ENCODE data around the gene ZNF516. TPM values are rescaled to one million over a fixed set of nuclear protein-coding genes. Genes with fewer than 3 reads are reported as not detected.

ZNF516 gene
- total RNA-seq, 1 experiment from 2014 or later = 22.6 TPM

- H3K4ac ChIP-seq (ENCODE audit: low read depth, low read length) = no peak overlapping the region
- H3K27ac ChIP-seq (ENCODE audit: insufficient read length, low read depth, low read length) = no peak overlapping the region
- H2BK5ac ChIP-seq (ENCODE audit: insufficient read length, low read length) = no peak overlapping the region
- H2BK15ac ChIP-seq (ENCODE audit: low read depth, low read length) = no peak overlapping the region
- H3K18ac ChIP-seq (ENCODE audit: insufficient read length, low read depth, low read length) = no peak overlapping the region
- no peak overlapping the region for H4K91ac ChIP-seq (ENCODE audit: insufficient read length, low read depth, low read length)
- TF ChIP-seq, protein P1, sequence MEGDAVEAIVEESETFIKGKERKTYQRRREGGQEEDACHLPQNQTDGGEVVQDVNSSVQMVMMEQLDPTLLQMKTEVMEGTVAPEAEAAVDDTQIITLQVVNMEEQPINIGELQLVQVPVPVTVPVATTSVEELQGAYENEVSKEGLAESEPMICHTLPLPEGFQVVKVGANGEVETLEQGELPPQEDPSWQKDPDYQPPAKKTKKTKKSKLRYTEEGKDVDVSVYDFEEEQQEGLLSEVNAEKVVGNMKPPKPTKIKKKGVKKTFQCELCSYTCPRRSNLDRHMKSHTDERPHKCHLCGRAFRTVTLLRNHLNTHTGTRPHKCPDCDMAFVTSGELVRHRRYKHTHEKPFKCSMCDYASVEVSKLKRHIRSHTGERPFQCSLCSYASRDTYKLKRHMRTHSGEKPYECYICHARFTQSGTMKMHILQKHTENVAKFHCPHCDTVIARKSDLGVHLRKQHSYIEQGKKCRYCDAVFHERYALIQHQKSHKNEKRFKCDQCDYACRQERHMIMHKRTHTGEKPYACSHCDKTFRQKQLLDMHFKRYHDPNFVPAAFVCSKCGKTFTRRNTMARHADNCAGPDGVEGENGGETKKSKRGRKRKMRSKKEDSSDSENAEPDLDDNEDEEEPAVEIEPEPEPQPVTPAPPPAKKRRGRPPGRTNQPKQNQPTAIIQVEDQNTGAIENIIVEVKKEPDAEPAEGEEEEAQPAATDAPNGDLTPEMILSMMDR (conservative IDR thresholded peaks at IDR 0.05) = no peak
- no peak for DNase-seq
- no peak overlapping the region for H3K9ac ChIP-seq (ENCODE audit: extremely low read depth, insufficient read length, low read length)
- peaks cover 18 to 19% of the 10 kb centered on the region in 2 experiments for H3K4me1 Mint-ChIP-seq
- H4K5ac ChIP-seq (ENCODE audit: insufficient read length, low read depth, low read length) = no peak overlapping the region
- H2BK120ac ChIP-seq (ENCODE audit: low read depth, low read length, poor library complexity, severe bottlenecking) = no peak overlapping the region
- no peaks in the 10 kb centered on the region for H3K79me1 ChIP-seq (ENCODE audit: insufficient read depth, low read depth, low read length, poor library complexity, severe bottlenecking)
- no peak overlapping the region for H3K4me2 ChIP-seq (ENCODE audit: insufficient read depth, insufficient read length, low read length)
- H3K4me1 ChIP-seq (ENCODE audit: insufficient read depth, low read length) = no peaks in the 10 kb centered on the region; the same call in 1 of the 2 replicates
- H2BK12ac ChIP-seq (ENCODE audit: insufficient read length, low read depth, low read length) = no peak overlapping the region
- no peak overlapping the region for H3K14ac ChIP-seq (ENCODE audit: insufficient read depth, low read length)
- no peak overlapping the region for H3T11ph ChIP-seq (ENCODE audit: low read length)
- H2AFZ ChIP-seq (ENCODE audit: low read length) = no peak overlapping the region
- no CpG with 5 or more reads among the region's 1 CpG for WGBS (ENCODE audit: extremely low coverage, insufficient read length, low lambda C conversion rate)
- no peaks in the 10 kb centered on the region for H3K27me3 ChIP-seq (ENCODE audit: insufficient read depth, low read length)
- no peaks in the 10 kb centered on the region for H3K23me2 ChIP-seq (ENCODE audit: insufficient read length, low read depth, low read length, poor library complexity, severe bottlenecking)
- H3K9me3 Mint-ChIP-seq = no peaks in the 10 kb centered on the region
- H3K27me3 Mint-ChIP-seq (ENCODE audit: low read depth) = no peaks in the 10 kb centered on the region
- no peak overlapping the region for H3K4me3 Mint-ChIP-seq
- H3K23ac ChIP-seq (ENCODE audit: insufficient read length, low read depth, low read length) = no peak overlapping the region
- no peaks in the 10 kb centered on the region for H3K9me3 ChIP-seq (ENCODE audit: control insufficient read depth, low read depth, low read length)
- H2BK20ac ChIP-seq (ENCODE audit: low read depth, low read length, poor library complexity, severe bottlenecking) = no peak overlapping the region
- no peak overlapping the region; a peak in 1 of 7 replicates for H3K27ac Mint-ChIP-seq
- no peak overlapping the region for H2AK5ac ChIP-seq (ENCODE audit: insufficient read length, low read length)
- H3K36me3 Mint-ChIP-seq (ENCODE audit: insufficient read depth in 1 of 3, low read depth in 3 of 3) = no peaks in the 10 kb centered on the region
- H3K79me2 ChIP-seq (ENCODE audit: insufficient read depth, low read length) = no peaks in the 10 kb centered on the region
- H4K20me1 ChIP-seq (ENCODE audit: control insufficient read depth, insufficient read depth, insufficient read length) = no peaks in the 10 kb centered on the region
- H4K8ac ChIP-seq (replicated peaks; ENCODE audit: insufficient read length, low read depth, low read length) = no peak overlapping the region
- no peak overlapping the region for H3K56ac ChIP-seq (ENCODE audit: insufficient read length, low read depth, low read length)
Measured at GRCh38 chr18:76317136-76317535, 177.9 kb downstream of the ZNF516 start.

Data from H9 (cell line).